Measurements from ENCODE around the gene TSPEAR. TPM values are rescaled to one million over a fixed set of nuclear protein-coding genes. Genes with fewer than 3 reads are reported as not detected.

Gene TSPEAR
- total and polyA plus RNA-seq, 8 donors = 0.05 to 0.29 (median 0.12) TPM; not detected in 4

- H3K36me3 ChIP-seq = no peaks in the 10 kb centered on the region
- TF ChIP-seq POLR2AphosphoS5 (IDR thresholded peaks at IDR 0.05) (no peak), POLR2A (IDR thresholded peaks at IDR 0.05) (no peak), CTCF (IDR thresholded peaks at IDR 0.05) (no peak), EP300 (IDR thresholded peaks at IDR 0.05) (no peak)
- no peak overlapping the region for H3K4me3 ChIP-seq
- intact Hi-C loops (cut with DNase I; ENCODE audit: low total_unique reads) = loop anchor here (10.0 kb wide), 1 partner anchor 280 kb away; no protein-coding TSS in a partner anchor
- 73 to 83% (median 82%) methylated on average over 11 of the region's 11 CpGs for WGBS, 5 donors
- H3K9me3 ChIP-seq = no peaks in the 10 kb centered on the region
- H3K4me1 ChIP-seq = peaks cover 7 to 11% (median 10%) of the 10 kb centered on the region in 4 donors
- H3K27me3 ChIP-seq = peaks cover 0 to 31% (median 5%) of the 10 kb centered on the region in 3 donors
- no peak overlapping the region for H3K27ac ChIP-seq
- no peak for DNase-seq
Observed at GRCh38 chr21:44514746-44515358, 196.5 kb downstream of the TSPEAR start.

GRCh38 chr21:44514218-44514520 lies 197.2 kb downstream of the TSPEAR start:
- WGBS, 5 donors = 92 to 95% (median 93%) methylated on average over 4 to 7 of the region's 7 CpGs
- Histone ChIP-seq H3K4me1 (peaks cover 7 to 15% (median 13%) of the 10 kb centered on the region in 4 donors), H3K9me3 (no peaks in the 10 kb centered on the region), H3K4me3 (no peak overlapping the region), H3K27me3 (peaks cover 0 to 35% (median 5%) of the 10 kb centered on the region in 3 donors), H3K27ac (no peak overlapping the region), H3K36me3 (no peaks in the 10 kb centered on the region)
- TF ChIP-seq POLR2AphosphoS5 (IDR thresholded peaks at IDR 0.05) (no peak), EP300 (IDR thresholded peaks at IDR 0.05) (no peak), CTCF (IDR thresholded peaks at IDR 0.05) (no peak), POLR2A (IDR thresholded peaks at IDR 0.05) (no peak)
- DNase-seq = no peak
- intact Hi-C loops (cut with DNase I; ENCODE audit: low total_unique reads) = loop anchor here (10.0 kb wide), 1 partner anchor 281 kb away; no protein-coding TSS in a partner anchor

GRCh38 chr21:44513389-44514217 lies 197.8 kb downstream of the TSPEAR start:
- intact Hi-C loops (cut with DNase I; ENCODE audit: low total_unique reads) = loop anchor here (10.0 kb wide), 1 partner anchor 281 kb away; no protein-coding TSS in a partner anchor
- no peak for DNase-seq
- 53 to 78% (median 63%) methylated on average over 7 to 15 of the region's 15 CpGs for WGBS, 5 donors

More at GRCh38 chr21:44513389-44514217, 197.8 kb downstream of the TSPEAR start:
- Histone ChIP-seq H3K27ac (no peak overlapping the region), H3K4me1 (peaks cover 7 to 15% (median 13%) of the 10 kb centered on the region in 4 donors), H3K9me3 (no peaks in the 10 kb centered on the region), H3K4me3 (no peak overlapping the region), H3K27me3 (peaks cover 0 to 40% (median 5%) of the 10 kb centered on the region in 3 donors), H3K36me3 (no peaks in the 10 kb centered on the region)
- no peak for TF ChIP-seq CTCF (IDR thresholded peaks at IDR 0.05)
- TF ChIP-seq POLR2A (IDR thresholded peaks at IDR 0.05) = no peak
- TF ChIP-seq EP300 (IDR thresholded peaks at IDR 0.05) = no peak
- no peak for TF ChIP-seq POLR2AphosphoS5 (IDR thresholded peaks at IDR 0.05)
